Measurements from ENCODE around the gene MAPKBP1. TPM values are rescaled to one million over a fixed set of nuclear protein-coding genes. Genes with fewer than 3 reads are reported as not detected.

Gene MAPKBP1
- total RNA-seq, 1 experiment from 2014 or later: 14.5 TPM

DNA sequence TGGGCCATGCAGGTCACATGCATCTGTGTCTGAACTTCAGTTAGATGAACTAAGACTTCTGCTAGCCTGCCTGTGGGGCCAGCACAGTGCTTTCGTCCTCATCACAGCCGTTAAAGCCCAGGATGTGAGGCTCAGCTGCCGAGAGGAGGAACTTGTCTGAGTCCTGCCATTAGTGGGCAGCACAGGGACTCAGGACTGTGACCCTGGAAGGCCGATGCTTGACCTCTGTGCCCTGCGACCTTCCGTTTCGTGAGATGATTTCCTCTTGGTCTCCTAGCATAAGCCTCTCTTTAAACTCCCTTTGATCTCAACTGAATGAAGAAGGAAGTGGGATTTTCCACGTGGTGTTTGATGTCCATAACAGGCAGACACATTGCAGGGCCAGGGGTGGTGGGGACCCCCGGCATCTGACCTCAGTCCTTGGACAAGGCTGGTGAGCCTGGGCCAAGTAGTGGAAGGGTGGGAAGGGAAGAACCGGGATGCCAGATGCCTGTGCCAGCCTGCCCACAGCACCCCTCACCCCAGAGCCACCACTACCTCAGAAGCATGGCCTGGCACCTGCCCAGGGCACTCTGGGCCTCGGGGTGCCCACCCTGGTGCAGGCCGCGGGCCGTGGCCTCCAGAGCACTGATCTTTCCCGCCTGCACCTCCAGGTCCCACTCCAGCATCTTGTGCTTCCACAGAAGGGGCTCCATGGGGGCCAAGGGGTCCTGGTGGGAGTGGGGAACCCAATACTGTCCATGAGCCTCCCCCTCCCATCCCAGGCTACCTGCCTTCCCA lies 86.0 kb downstream of the MAPKBP1 start (continued):
- TF ChIP-seq, protein P1, sequence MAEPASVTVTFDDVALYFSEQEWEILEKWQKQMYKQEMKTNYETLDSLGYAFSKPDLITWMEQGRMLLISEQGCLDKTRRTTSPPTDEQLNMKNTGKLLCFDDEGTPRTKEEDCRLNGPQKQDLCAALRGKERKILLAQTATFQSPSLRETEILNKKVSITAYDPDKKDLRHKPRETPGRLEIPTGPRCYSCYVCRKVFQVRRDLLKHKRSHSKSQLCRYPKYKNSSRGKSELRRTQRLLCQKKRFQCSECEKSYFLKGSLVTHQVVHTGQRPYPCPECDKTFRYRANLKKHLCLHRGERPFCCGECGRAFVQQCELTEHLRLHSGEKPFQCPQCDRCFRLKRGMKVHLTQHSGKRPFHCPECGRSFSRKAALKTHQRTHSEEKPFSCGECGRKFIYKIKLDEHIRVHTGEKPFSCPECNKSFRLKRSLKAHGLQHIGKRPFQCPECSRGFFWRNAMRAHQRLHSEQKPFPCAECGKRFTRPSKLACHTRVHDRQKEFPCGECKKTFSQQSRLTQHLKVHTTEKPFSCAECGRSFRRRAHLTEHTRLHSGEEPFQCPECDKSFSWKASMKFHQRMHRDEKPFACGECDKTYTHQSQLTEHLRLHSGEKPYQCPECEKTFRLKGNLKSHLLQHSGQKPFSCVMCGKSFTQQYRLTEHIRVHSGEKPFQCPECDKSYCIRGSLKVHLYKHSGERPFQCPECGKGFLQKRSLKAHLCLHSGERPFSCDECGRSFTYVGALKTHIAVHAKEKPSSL (CRISPR knock-in tag; conservative IDR thresholded peaks at IDR 0.05): no peak

DNA sequence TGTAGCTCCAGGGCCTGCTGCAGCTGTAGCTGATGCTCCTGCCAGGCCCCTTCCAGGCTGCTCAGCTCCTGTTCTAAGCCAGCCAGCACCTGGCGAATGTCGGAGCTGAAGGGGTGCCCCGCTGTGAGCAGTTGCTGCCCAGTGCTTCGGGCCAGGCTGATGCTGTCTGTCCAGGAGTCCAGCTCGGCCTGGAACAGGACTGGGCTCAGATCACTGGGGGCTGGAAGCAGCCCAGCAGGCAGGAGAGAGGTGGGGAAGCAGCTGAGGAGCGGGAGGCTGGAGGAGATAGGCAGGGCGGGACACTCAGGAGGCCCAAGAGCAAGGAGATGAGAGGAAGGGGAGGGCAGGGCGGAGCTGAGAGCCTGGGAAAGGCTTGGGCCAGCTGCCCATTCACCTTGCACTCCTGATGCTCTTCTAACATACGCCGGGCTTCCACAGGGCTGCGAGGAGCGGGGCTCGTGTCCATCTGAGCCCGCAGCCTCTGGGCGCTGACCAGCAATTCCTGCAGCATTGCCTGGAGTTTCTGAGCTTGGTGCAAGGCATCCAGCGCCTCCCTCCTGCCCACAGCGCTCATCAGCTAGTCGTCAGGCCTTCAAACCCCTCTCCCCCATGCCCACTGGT lies 87.6 kb downstream of the MAPKBP1 start:
- TF ChIP-seq, protein P2, sequence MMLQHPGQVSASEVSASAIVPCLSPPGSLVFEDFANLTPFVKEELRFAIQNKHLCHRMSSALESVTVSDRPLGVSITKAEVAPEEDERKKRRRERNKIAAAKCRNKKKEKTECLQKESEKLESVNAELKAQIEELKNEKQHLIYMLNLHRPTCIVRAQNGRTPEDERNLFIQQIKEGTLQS (CRISPR knock-in tag; conservative IDR thresholded peaks at IDR 0.05): no peak
- TF ChIP-seq NFE2L1 (CRISPR knock-in tag; IDR thresholded peaks at IDR 0.05): no peak
- no peak for TF ChIP-seq TEAD4 (CRISPR knock-in tag; IDR thresholded peaks at IDR 0.05)
- TF ChIP-seq, protein P3, sequence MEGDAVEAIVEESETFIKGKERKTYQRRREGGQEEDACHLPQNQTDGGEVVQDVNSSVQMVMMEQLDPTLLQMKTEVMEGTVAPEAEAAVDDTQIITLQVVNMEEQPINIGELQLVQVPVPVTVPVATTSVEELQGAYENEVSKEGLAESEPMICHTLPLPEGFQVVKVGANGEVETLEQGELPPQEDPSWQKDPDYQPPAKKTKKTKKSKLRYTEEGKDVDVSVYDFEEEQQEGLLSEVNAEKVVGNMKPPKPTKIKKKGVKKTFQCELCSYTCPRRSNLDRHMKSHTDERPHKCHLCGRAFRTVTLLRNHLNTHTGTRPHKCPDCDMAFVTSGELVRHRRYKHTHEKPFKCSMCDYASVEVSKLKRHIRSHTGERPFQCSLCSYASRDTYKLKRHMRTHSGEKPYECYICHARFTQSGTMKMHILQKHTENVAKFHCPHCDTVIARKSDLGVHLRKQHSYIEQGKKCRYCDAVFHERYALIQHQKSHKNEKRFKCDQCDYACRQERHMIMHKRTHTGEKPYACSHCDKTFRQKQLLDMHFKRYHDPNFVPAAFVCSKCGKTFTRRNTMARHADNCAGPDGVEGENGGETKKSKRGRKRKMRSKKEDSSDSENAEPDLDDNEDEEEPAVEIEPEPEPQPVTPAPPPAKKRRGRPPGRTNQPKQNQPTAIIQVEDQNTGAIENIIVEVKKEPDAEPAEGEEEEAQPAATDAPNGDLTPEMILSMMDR (IDR thresholded peaks at IDR 0.05): no peak
- no peak for TF ChIP-seq ZNF317 (CRISPR knock-in tag; IDR thresholded peaks at IDR 0.05; ENCODE audit: borderline replicate concordance, low read depth)
- TF ChIP-seq, protein P4, sequence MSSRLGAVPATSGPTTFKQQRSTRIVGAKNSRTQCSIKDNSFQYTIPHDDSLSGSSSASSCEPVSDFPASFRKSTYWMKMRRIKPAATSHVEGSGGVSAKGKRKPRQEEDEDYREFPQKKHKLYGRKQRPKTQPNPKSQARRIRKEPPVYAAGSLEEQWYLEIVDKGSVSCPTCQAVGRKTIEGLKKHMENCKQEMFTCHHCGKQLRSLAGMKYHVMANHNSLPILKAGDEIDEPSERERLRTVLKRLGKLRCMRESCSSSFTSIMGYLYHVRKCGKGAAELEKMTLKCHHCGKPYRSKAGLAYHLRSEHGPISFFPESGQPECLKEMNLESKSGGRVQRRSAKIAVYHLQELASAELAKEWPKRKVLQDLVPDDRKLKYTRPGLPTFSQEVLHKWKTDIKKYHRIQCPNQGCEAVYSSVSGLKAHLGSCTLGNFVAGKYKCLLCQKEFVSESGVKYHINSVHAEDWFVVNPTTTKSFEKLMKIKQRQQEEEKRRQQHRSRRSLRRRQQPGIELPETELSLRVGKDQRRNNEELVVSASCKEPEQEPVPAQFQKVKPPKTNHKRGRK (CRISPR knock-in tag; IDR thresholded peaks at IDR 0.05; ENCODE audit: borderline replicate concordance): no peak
- TF ChIP-seq, protein P5, sequence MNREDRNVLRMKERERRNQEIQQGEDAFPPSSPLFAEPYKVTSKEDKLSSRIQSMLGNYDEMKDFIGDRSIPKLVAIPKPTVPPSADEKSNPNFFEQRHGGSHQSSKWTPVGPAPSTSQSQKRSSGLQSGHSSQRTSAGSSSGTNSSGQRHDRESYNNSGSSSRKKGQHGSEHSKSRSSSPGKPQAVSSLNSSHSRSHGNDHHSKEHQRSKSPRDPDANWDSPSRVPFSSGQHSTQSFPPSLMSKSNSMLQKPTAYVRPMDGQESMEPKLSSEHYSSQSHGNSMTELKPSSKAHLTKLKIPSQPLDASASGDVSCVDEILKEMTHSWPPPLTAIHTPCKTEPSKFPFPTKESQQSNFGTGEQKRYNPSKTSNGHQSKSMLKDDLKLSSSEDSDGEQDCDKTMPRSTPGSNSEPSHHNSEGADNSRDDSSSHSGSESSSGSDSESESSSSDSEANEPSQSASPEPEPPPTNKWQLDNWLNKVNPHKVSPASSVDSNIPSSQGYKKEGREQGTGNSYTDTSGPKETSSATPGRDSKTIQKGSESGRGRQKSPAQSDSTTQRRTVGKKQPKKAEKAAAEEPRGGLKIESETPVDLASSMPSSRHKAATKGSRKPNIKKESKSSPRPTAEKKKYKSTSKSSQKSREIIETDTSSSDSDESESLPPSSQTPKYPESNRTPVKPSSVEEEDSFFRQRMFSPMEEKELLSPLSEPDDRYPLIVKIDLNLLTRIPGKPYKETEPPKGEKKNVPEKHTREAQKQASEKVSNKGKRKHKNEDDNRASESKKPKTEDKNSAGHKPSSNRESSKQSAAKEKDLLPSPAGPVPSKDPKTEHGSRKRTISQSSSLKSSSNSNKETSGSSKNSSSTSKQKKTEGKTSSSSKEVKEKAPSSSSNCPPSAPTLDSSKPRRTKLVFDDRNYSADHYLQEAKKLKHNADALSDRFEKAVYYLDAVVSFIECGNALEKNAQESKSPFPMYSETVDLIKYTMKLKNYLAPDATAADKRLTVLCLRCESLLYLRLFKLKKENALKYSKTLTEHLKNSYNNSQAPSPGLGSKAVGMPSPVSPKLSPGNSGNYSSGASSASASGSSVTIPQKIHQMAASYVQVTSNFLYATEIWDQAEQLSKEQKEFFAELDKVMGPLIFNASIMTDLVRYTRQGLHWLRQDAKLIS (CRISPR knock-in tag; IDR thresholded peaks at IDR 0.05; ENCODE audit: borderline replicate concordance): no peak
- TF ChIP-seq SOX15 (CRISPR knock-in tag; IDR thresholded peaks at IDR 0.05): no peak
- ATAC-seq (no peak), DNase-seq (ENCODE audit: low spot score) (no peak)
- Mint-ChIP-seq H3K4me1 (peaks cover 5% of the 10 kb centered on the region), H3K36me3 (no peaks in the 10 kb centered on the region), H3K9me3 (no peaks in the 10 kb centered on the region), H3K4me3 (no peak overlapping the region), H3K27me3 (ENCODE audit: low read depth) (no peaks in the 10 kb centered on the region), H3K27ac (no peak overlapping the region)
- ChIA-PET POLR2A (no interaction called here), CTCF (interaction anchor here (0.5 to 2.5 kb wide), 7 partner anchors 11 to 304 kb away, joined by 3 to 27 read pairs (median 4); partner anchors contain the start of genes JMJD7 and MAPKBP1)

DNA sequence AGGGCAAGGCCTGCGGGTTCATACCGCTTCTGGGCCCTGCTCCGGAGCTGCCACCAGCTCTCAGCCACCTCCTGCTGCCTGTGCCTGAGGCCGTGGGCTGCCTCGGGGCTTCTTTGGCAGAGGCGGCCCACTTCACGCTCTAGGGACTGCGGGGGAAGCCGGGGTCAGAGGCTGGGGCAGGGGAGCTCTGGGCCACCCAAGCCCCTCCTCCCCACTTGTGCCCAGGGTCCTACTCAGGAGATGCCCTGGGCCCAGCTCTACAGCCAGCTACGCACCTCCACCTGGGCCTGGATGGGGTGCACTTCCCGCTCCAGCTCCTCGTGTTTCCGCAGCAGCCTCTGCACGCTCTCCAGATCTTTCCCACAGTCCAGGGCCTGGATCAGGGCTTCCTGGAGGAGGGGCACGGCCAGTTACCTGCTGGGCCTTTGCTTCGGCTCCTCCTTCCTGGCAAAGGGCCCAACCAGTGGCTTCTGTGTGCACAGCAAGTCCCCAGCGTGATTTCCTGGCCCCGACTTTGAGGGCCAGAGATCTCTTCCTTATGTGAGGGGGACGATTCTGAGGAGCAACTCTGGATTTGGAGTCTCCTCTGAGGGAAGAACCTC lies 88.3 kb downstream of the MAPKBP1 start:
- H3K4me1 Mint-ChIP-seq: peaks cover 5% of the 10 kb centered on the region
- ChIA-PET CTCF (interaction anchor here (1.1 to 2.5 kb wide), 6 partner anchors 12 to 305 kb away, joined by 3 to 27 read pairs (median 5); partner anchors contain the start of genes JMJD7 and MAPKBP1), POLR2A (no interaction called here)
- H3K9me3 Mint-ChIP-seq: no peaks in the 10 kb centered on the region
- peak; percentile 74 for ATAC-seq
- DNase-seq (ENCODE audit: low spot score): peak; percentile 62
- no peaks in the 10 kb centered on the region for H3K36me3 Mint-ChIP-seq
- no peak overlapping the region; the same call in 1 of the 2 replicates for H3K27ac Mint-ChIP-seq
- no peaks in the 10 kb centered on the region for H3K27me3 Mint-ChIP-seq (ENCODE audit: low read depth)
- no peak overlapping the region for H3K4me3 Mint-ChIP-seq
- TF ChIP-seq ETV6 (CRISPR knock-in tag; IDR thresholded peaks at IDR 0.05) (peak; percentile 48; the same call in 1 of the 2 replicates), TCF7 (CRISPR knock-in tag; IDR thresholded peaks at IDR 0.05; ENCODE audit: low read depth) (no peak), MYBL2 (CRISPR knock-in tag; IDR thresholded peaks at IDR 0.05) (no peak)
- TF ChIP-seq, protein P6, sequence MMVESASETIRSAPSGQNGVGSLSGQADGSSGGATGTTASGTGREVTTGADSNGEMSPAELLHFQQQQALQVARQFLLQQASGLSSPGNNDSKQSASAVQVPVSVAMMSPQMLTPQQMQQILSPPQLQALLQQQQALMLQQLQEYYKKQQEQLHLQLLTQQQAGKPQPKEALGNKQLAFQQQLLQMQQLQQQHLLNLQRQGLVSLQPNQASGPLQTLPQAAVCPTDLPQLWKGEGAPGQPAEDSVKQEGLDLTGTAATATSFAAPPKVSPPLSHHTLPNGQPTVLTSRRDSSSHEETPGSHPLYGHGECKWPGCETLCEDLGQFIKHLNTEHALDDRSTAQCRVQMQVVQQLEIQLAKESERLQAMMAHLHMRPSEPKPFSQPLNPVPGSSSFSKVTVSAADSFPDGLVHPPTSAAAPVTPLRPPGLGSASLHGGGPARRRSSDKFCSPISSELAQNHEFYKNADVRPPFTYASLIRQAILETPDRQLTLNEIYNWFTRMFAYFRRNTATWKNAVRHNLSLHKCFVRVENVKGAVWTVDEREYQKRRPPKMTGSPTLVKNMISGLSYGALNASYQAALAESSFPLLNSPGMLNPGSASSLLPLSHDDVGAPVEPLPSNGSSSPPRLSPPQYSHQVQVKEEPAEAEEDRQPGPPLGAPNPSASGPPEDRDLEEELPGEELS (CRISPR knock-in tag; IDR thresholded peaks at IDR 0.05): 0 out of 2 replicates have a peak, but pooled peaks have one; percentile 34

All from WTC11 (cell line).